ENCODE data around the gene LMO1.

LMO1 gene

DNA sequence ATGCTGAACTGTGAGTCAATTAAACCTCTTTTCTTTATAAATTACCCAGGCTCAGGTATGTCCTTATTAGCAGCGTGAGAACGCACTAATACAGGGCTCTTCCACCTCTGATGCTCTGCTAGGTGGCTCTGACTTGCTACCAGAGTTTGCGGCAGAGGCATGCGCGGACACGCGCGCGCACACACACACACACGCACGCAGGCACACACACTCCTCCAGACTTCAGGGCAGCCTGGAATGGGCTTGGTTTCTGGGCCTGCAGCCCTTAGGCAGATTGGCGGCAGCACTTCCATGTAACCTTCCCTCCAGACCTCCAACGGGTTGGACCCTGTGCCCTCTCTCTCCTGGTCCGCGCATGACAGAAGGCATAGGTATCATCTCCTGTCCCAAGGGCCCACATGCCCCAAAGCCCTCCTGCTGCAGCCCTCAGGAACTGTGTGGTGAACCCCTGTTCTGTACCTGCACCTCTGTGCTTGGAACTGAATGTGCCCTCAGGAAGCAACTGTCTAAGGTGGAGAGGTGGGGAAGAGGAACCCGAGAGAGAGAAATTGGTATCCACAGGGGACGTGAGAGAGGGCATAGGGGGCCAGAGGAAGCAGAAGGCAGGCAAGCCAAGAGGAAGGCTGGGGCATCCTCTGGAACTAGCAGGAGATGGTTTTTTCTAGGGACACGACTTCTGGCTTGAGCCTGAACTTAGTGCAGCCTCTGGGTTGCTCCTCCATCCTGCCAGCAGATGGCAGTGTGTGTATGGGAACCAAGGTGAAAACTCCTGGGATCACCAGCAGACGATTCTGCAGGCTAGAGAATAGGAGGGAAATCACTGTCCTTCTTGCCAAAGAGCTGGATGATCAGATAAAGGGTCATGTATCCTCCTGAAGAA, 71.4 kb downstream of the LMO1 start:
- peaks cover 4% of the 10 kb centered on the region; the same call in 1 of the 2 replicates for H3K4me1 ChIP-seq (ENCODE audit: control insufficient read depth, insufficient read depth, low read length)
- WGBS (ENCODE audit: insufficient coverage, insufficient read length): no CpG with 5 or more reads among the region's 19 CpGs
- H3K36me3 ChIP-seq (ENCODE audit: control insufficient read depth, insufficient read depth, low read length): no peaks in the 10 kb centered on the region
- H3K4me3 ChIP-seq (ENCODE audit: low read length): no peak overlapping the region
- H3K27me3 ChIP-seq (ENCODE audit: control insufficient read depth, insufficient read depth, low read length): no peaks in the 10 kb centered on the region
- peak; percentile 82 for DNase-seq (ENCODE audit: low read depth, low spot score)
- no peaks in the 10 kb centered on the region for H3K9me3 ChIP-seq (ENCODE audit: control insufficient read depth, insufficient read depth, low read length)
- H3K27ac ChIP-seq (ENCODE audit: low read length): no peak overlapping the region

DNA sequence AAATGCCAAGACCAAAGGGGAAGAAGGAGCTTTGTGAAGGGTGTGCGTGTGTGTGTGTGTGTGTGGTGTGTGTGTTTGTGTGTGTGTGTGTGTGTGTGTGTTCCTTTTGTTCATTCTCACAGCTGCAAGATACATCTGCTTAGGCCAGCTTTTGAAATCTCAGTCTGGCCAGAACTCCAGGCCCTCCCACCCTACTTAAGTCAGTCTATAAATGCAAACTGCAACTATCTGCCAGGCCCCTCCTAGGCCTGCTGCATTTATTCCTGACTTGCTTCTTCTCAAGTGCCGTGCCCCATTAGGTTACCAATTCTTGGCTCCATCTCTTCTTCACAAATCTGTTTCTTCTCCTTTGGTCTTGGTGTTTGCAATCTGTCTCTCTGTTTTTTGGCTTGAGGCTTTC, 73.2 kb downstream of the LMO1 start:
- Histone ChIP-seq H3K9me3 (ENCODE audit: control insufficient read depth, insufficient read depth, low read length) (no peaks in the 10 kb centered on the region), H3K36me3 (ENCODE audit: control insufficient read depth, insufficient read depth, low read length) (no peaks in the 10 kb centered on the region), H3K27ac (ENCODE audit: low read length) (no peak overlapping the region), H3K4me1 (ENCODE audit: control insufficient read depth, insufficient read depth, low read length) (peaks cover 4% of the 10 kb centered on the region; the same call in 1 of the 2 replicates), H3K27me3 (ENCODE audit: control insufficient read depth, insufficient read depth, low read length) (no peaks in the 10 kb centered on the region), H3K4me3 (ENCODE audit: low read length) (no peak overlapping the region)
- no CpG with 5 or more reads among the region's 2 CpGs for WGBS (ENCODE audit: insufficient coverage, insufficient read length)
- no peak for DNase-seq (ENCODE audit: low read depth, low spot score)

DNA sequence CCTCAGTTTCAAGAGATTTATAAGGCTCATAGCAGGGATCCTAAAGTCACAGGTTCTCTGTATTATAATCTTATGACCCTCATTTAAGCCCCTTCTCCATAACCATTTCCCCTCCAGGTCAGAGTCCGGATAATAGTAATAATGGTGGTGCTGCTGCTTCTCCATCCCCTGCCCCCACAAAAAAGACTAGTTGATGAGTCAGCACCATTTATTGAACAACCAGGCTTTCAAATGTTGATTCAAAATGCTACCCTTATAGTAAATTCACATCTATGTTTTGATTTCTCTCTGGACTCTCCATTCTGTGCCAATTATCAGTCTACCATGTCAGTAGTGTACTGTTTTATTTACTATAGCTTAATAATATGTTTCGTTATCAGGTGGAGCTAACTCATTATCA, 77.2 kb downstream of the LMO1 start:
- no peak overlapping the region for H3K4me3 ChIP-seq (ENCODE audit: low read length)
- no CpG with 5 or more reads among the region's 2 CpGs for WGBS (ENCODE audit: insufficient coverage, insufficient read length)
- no peak overlapping the region for H3K27ac ChIP-seq (ENCODE audit: low read length)
- DNase-seq (ENCODE audit: low read depth, low spot score): no peak
- no peaks in the 10 kb centered on the region for H3K27me3 ChIP-seq (ENCODE audit: control insufficient read depth, insufficient read depth, low read length)
- H3K36me3 ChIP-seq (ENCODE audit: control insufficient read depth, insufficient read depth, low read length): no peaks in the 10 kb centered on the region
- no peaks in the 10 kb centered on the region for H3K4me1 ChIP-seq (ENCODE audit: control insufficient read depth, insufficient read depth, low read length)
- no peaks in the 10 kb centered on the region for H3K9me3 ChIP-seq (ENCODE audit: control insufficient read depth, insufficient read depth, low read length)

DNA sequence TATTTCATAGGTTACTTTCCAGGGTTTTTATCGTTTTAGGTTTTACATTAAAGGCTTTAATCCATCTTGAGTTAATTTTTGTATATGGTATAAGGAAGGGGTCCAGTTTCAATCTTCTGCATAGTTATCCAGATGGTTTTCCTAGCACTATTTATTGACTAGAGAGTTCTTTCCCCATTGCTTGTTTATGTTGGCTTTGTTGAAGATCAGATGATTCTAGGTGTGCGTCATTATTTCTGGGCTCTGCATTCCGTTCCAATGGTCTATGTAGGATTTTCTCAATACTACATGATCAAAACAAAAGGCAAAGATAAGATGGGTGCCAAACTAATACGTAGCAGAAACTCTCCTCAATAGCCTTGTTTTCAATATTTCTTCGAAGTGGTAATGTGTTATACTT, 80.6 kb downstream of the LMO1 start:
- no CpG with 5 or more reads among the region's 5 CpGs for WGBS (ENCODE audit: insufficient coverage, insufficient read length)
- no peak overlapping the region for H3K27ac ChIP-seq (ENCODE audit: low read length)
- H3K9me3 ChIP-seq (ENCODE audit: control insufficient read depth, insufficient read depth, low read length): no peaks in the 10 kb centered on the region
- no peaks in the 10 kb centered on the region for H3K27me3 ChIP-seq (ENCODE audit: control insufficient read depth, insufficient read depth, low read length)
- DNase-seq (ENCODE audit: low read depth, low spot score): no peak
- no peaks in the 10 kb centered on the region for H3K4me1 ChIP-seq (ENCODE audit: control insufficient read depth, insufficient read depth, low read length)
- no peaks in the 10 kb centered on the region for H3K36me3 ChIP-seq (ENCODE audit: control insufficient read depth, insufficient read depth, low read length)
- no peak overlapping the region for H3K4me3 ChIP-seq (ENCODE audit: low read length)

DNA sequence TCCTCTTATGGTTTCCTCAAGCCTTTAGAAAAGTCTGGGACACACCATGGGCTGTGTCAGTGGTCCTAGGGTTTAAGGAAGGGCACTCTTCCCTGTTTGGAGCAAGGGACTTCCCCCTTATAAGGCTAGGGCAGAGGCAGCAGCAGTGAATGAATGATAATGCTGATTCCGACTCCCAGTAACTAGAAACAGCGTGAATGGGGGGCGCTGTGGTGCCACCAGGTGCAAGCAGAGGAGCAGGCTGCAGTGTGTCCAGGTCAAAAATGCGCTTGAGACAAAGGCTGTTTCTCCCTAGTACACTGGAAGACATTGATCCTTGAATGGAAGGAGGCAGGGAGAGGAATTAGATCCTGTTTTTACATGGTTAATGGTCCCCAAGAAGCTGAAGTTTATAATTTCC, 83.2 kb downstream of the LMO1 start:
- H3K27me3 ChIP-seq (ENCODE audit: control insufficient read depth, insufficient read depth, low read length): no peaks in the 10 kb centered on the region
- no peak overlapping the region for H3K27ac ChIP-seq (ENCODE audit: low read length)
- no peaks in the 10 kb centered on the region for H3K9me3 ChIP-seq (ENCODE audit: control insufficient read depth, insufficient read depth, low read length)
- no CpG with 5 or more reads among the region's 4 CpGs for WGBS (ENCODE audit: insufficient coverage, insufficient read length)
- H3K4me1 ChIP-seq (ENCODE audit: control insufficient read depth, insufficient read depth, low read length): no peaks in the 10 kb centered on the region
- DNase-seq (ENCODE audit: low read depth, low spot score): no peak
- H3K4me3 ChIP-seq (ENCODE audit: low read length): no peak overlapping the region
- H3K36me3 ChIP-seq (ENCODE audit: control insufficient read depth, insufficient read depth, low read length): no peaks in the 10 kb centered on the region

DNA sequence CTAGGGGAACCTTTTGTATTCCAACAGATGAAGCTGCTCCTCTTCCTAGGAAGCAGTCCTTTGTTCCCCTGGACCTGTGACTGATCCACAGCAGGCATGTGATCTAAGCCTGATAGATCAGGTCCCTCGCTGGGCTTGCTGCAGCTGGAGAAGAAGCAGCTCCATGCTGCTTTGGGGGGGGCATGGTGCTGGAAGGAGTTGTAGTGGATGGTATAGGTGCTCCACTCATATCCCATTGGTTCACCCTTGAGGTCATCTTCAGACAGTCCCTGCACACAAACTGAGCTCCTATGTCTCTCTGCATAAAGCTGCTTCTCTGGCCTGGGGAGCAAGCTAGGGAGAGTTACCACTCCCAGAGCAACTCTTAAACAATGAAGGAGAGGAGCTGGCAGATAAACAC, 85.4 kb downstream of the LMO1 start:
- no peaks in the 10 kb centered on the region for H3K36me3 ChIP-seq (ENCODE audit: control insufficient read depth, insufficient read depth, low read length)
- DNase-seq (ENCODE audit: low read depth, low spot score): no peak
- H3K27me3 ChIP-seq (ENCODE audit: control insufficient read depth, insufficient read depth, low read length): no peaks in the 10 kb centered on the region
- no peaks in the 10 kb centered on the region for H3K9me3 ChIP-seq (ENCODE audit: control insufficient read depth, insufficient read depth, low read length)
- no peaks in the 10 kb centered on the region for H3K4me1 ChIP-seq (ENCODE audit: control insufficient read depth, insufficient read depth, low read length)
- no peak overlapping the region for H3K27ac ChIP-seq (ENCODE audit: low read length)
- H3K4me3 ChIP-seq (ENCODE audit: low read length): no peak overlapping the region
- WGBS (ENCODE audit: insufficient coverage, insufficient read length): no CpG with 5 or more reads among the region's 1 CpG

DNA sequence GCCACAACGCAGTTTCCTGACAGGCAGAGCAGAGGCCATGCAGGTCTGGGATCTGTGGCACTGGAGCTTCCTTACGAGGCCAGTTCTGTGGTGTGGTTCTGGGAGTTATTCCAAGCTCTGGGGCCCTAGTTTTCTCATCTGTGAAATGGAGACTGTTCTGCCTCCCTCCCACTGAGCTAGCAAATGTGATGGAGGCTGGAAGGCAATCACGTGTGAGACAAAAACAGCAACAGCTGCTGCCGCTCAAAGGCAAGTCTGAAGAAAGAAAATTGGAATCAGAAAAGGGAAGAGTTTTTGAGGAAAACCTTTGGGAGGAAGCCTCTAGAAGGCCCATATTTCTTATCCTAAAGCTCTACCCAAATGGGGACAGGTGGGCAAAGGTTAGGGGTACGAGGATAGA, 86.5 kb downstream of the LMO1 start:
- WGBS (ENCODE audit: insufficient coverage, insufficient read length): no CpG with 5 or more reads among the region's 5 CpGs
- DNase-seq (ENCODE audit: low read depth, low spot score): no peak
- H3K9me3 ChIP-seq (ENCODE audit: control insufficient read depth, insufficient read depth, low read length): no peaks in the 10 kb centered on the region

More for the DNA sequence above, 86.5 kb downstream of the LMO1 start:
- H3K27ac ChIP-seq (ENCODE audit: low read length): no peak overlapping the region
- no peak overlapping the region for H3K4me3 ChIP-seq (ENCODE audit: low read length)
- H3K36me3 ChIP-seq (ENCODE audit: control insufficient read depth, insufficient read depth, low read length): no peaks in the 10 kb centered on the region
- H3K4me1 ChIP-seq (ENCODE audit: control insufficient read depth, insufficient read depth, low read length): no peaks in the 10 kb centered on the region
- H3K27me3 ChIP-seq (ENCODE audit: control insufficient read depth, insufficient read depth, low read length): no peaks in the 10 kb centered on the region
